SU-DHL-6 (cell line): ENCODE results near the gene GBF1.
A peak's percentile ranks its signal among the peaks of the same experiment; 100 is the strongest.

ENCODE experiments used
- H2AFZ ChIP-seq: fragments of 200-600 bp; sonication (generic); 2 replicates; pipeline ENCODE4 v1.6.1; 2014; ENCODE audit warnings: low read depth, mild to moderate bottlenecking, moderate library complexity, mixed read lengths, antibody characterized with exemption, low read length; ENCODE audit not compliant: severe bottlenecking
- H3F3A ChIP-seq: fragments of 200-600 bp; shearing (Covaris generic); 2 replicates; pipeline ENCODE4 v1.6.0; 2016; ENCODE audit warnings: antibody characterized with exemption, mild to moderate bottlenecking; ENCODE audit not compliant: insufficient read depth
- H3K27ac ChIP-seq: fragments of 200-600 bp; sonication (generic); 2 replicates; pipeline ENCODE4 v1.5.1; 2016; ENCODE audit warnings: low read depth, mild to moderate bottlenecking, low read length, moderate library complexity, mixed read lengths
- H3K27me3 ChIP-seq: fragments of 200-600 bp; sonication (generic), shearing (Covaris generic); 2 replicates; pipeline ENCODE4 v1.6.0; 2014; ENCODE audit warnings: mild to moderate bottlenecking, low read length
- H3K36me3 ChIP-seq: fragments of 200-600 bp; sonication (generic); 2 replicates; pipeline ENCODE4 v1.6.1; 2014; ENCODE audit warnings: mild to moderate bottlenecking, low read length, mixed read lengths
- H3K4me2 ChIP-seq: fragments of 300-600, 200-600 bp; shearing (Covaris generic), sonication (generic); 2 replicates; pipeline ENCODE4 v1.6.0; 2014; ENCODE audit warnings: low read length, low read depth, mild to moderate bottlenecking; ENCODE audit not compliant: poor library complexity, severe bottlenecking
- H3K4me3 ChIP-seq: fragments of 200-600 bp; sonication (generic); 2 replicates; pipeline ENCODE4 v1.5.1; 2014; ENCODE audit warnings: antibody characterized with exemption, low read length, mild to moderate bottlenecking, mixed read lengths; ENCODE audit not compliant: insufficient read depth, poor library complexity, severe bottlenecking
- H3K79me2 ChIP-seq: fragments of 200-600 bp; sonication (generic); 2 replicates; pipeline ENCODE4 v1.6.1; 2014; ENCODE audit warnings: mild to moderate bottlenecking, low read length, moderate library complexity; ENCODE audit not compliant: insufficient read depth
- H3K9ac ChIP-seq: fragments of 200-600 bp; sonication (generic); 2 replicates; pipeline ENCODE4 v1.7.0; 2014; ENCODE audit warnings: mild to moderate bottlenecking, low read length
- H3K9me2 ChIP-seq: fragments of 200-600 bp; sonication (generic); replicated peaks from 2 replicates; pipeline ENCODE4 v1.6.1; 2014; ENCODE audit warnings: low read length; ENCODE audit not compliant: insufficient read depth
- H3K9me3 ChIP-seq: fragments of 200-600 bp; sonication (generic); 2 replicates; pipeline ENCODE4 v1.6.1; 2014; ENCODE audit warnings: low read length, mixed read lengths; ENCODE audit not compliant: insufficient read depth
- H4K20me1 ChIP-seq: fragments of 200-600 bp; sonication (generic); 2 replicates; pipeline ENCODE4 v1.6.1; 2014; ENCODE audit warnings: low read depth, mild to moderate bottlenecking, antibody characterized with exemption, low read length, moderate library complexity, mixed read lengths
- EZH2phosphoT487 ChIP-seq: fragments of 200-600 bp; sonication (generic), shearing (Covaris generic); conservative IDR thresholded peaks from 2 replicates; pipeline ENCODE4 v1.6.1; 2018; ENCODE audit warnings: mild to moderate bottlenecking, antibody characterized with exemption, low read length, moderate library complexity, mixed read lengths
- TF ChIP-seq, protein P1 (sequence below): fragments of 200-600 bp; sonication (generic); IDR thresholded peaks from one replicate; pipeline ENCODE4 v1.5.1; 2017; ENCODE audit warnings: antibody characterized with exemption, mild to moderate bottlenecking, low read length, moderate library complexity; ENCODE audit not compliant: insufficient read depth, poor library complexity, severe bottlenecking

GBF1 gene

GRCh38 chr10:102241032-102241443 lies 4.3 kb upstream of the GBF1 start:
- peaks cover 6% of the 10 kb centered on the region for H3K79me2 ChIP-seq
- no peaks in the 10 kb centered on the region for H3K9me3 ChIP-seq
- TF ChIP-seq EZH2phosphoT487: no peak
- TF ChIP-seq, protein P1, sequence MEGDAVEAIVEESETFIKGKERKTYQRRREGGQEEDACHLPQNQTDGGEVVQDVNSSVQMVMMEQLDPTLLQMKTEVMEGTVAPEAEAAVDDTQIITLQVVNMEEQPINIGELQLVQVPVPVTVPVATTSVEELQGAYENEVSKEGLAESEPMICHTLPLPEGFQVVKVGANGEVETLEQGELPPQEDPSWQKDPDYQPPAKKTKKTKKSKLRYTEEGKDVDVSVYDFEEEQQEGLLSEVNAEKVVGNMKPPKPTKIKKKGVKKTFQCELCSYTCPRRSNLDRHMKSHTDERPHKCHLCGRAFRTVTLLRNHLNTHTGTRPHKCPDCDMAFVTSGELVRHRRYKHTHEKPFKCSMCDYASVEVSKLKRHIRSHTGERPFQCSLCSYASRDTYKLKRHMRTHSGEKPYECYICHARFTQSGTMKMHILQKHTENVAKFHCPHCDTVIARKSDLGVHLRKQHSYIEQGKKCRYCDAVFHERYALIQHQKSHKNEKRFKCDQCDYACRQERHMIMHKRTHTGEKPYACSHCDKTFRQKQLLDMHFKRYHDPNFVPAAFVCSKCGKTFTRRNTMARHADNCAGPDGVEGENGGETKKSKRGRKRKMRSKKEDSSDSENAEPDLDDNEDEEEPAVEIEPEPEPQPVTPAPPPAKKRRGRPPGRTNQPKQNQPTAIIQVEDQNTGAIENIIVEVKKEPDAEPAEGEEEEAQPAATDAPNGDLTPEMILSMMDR: no peak
- no peaks in the 10 kb centered on the region for H4K20me1 ChIP-seq
- H3K4me3 ChIP-seq: no peak overlapping the region
- H3K36me3 ChIP-seq: no peaks in the 10 kb centered on the region
- no peaks in the 10 kb centered on the region for H3K27me3 ChIP-seq
- H3K9me2 ChIP-seq: no peaks in the 10 kb centered on the region
- no peak overlapping the region for H3K4me2 ChIP-seq
- no peaks in the 10 kb centered on the region for H3F3A ChIP-seq
- H3K9ac ChIP-seq: no peak overlapping the region
- no peak overlapping the region for H2AFZ ChIP-seq
- H3K27ac ChIP-seq: no peak overlapping the region

DNA sequence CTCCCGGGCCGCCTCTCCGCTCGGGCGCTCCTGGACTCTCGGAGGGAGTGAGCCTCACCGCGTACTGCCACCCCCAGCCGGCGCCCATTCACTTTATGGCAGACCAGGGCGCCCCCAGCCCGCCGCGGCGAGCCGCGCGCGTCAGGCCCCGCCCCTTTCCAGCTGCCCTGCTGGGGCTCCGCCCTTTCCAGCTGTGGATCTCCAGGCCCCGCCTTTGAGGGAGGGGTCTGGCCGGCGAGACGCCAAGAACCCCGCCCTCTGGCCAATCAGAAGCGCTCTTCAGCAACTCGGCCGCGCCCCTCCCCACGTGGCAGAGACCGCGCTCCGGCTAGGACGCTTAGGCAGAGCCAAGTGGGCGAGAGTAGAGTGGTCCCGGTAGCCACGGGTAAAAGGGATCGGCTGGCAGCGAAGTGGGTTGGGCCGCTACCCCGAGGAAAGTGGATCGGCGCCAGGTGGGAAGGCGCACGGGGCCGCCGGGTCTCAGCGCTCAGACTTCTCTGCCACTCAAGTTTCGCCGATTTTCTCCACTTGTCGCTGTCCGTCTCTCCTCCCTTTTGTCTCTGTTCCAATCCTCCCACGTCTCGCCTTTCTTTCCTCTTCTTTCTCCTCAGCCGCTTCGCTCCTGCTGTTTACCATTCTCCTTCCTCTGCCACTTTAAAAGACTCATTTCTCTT lies 3.8 kb upstream of the GBF1 start, which contains the start of gene PITX3:
TSS of gene PITX3 (minus strand) at position 69 of the 674 bp plus-strand sequence. CDS start 9,432 bp downstream, outside the sequence.
- TF ChIP-seq, protein P1: no peak
- no peak for TF ChIP-seq EZH2phosphoT487
- Histone ChIP-seq H3K4me2 (peak within 1 kb of the TSS; percentile 38), H3K79me2 (peaks cover 11% of the 10 kb centered on the region), H2AFZ (no peak within 1 kb of the TSS), H4K20me1 (0 out of 2 replicates have a peak, but pooled peaks cover 1% of the 10 kb centered on the region), H3K36me3 (no peaks in the 10 kb centered on the region), H3K9ac (no peak within 1 kb of the TSS), H3K9me2 (no peaks in the 10 kb centered on the region), H3K27me3 (no peaks in the 10 kb centered on the region), H3K27ac (no peak within 1 kb of the TSS), H3K4me3 (no peak within 1 kb of the TSS), H3K9me3 (no peaks in the 10 kb centered on the region), H3F3A (no peaks in the 10 kb centered on the region)

GRCh38 chr10:102242118-102242485 lies 3.2 kb upstream of the GBF1 start:
- no peak for TF ChIP-seq EZH2phosphoT487
- TF ChIP-seq, protein P1: no peak
- no peak overlapping the region for H2AFZ ChIP-seq
- no peak overlapping the region for H3K27ac ChIP-seq
- H3K36me3 ChIP-seq: no peaks in the 10 kb centered on the region
- no peaks in the 10 kb centered on the region for H3K27me3 ChIP-seq
- H3K9me2 ChIP-seq: no peaks in the 10 kb centered on the region
- peaks cover 17% of the 10 kb centered on the region for H3K79me2 ChIP-seq
- H3K9ac ChIP-seq: no peak overlapping the region
- H3K9me3 ChIP-seq: no peaks in the 10 kb centered on the region
- peaks cover 6% of the 10 kb centered on the region; the same call in 1 of the 2 replicates for H4K20me1 ChIP-seq
- H3F3A ChIP-seq: no peaks in the 10 kb centered on the region
- no peak overlapping the region for H3K4me3 ChIP-seq
- peak overlapping the region; percentile 38 for H3K4me2 ChIP-seq
